SHP77 treated with DMSO at 0.1 percent for 48 hours (cell line): ENCODE results near the gene MTUS2.

Experiments used
- DNase-seq: peaks from one replicate; lab custom pipeline; 2025; lab: John Stamatoyannopoulos, UW

MTUS2 gene

GRCh38 chr13:29022968-29023367 lies 202.8 kb downstream of the MTUS2 start:
- DNase-seq = no peak

- no peak for DNase-seq
Observed at GRCh38 chr13:29024783-29025182, 204.6 kb downstream of the MTUS2 start.

GRCh38 chr13:29028868-29029267 lies 208.7 kb downstream of the MTUS2 start:
- no peak for DNase-seq

GRCh38 chr13:29038700-29039099 lies 218.6 kb downstream of the MTUS2 start:
- DNase-seq = no peak

- no peak for DNase-seq
Observed at GRCh38 chr13:29039212-29039611, 219.1 kb downstream of the MTUS2 start.

GRCh38 chr13:29046588-29046987 lies 226.4 kb downstream of the MTUS2 start:
- no peak for DNase-seq

- no peak for DNase-seq
Observed at GRCh38 chr13:29049524-29049923, 229.4 kb downstream of the MTUS2 start.

GRCh38 chr13:29050719-29051118 lies 230.6 kb downstream of the MTUS2 start:
- DNase-seq = no peak

- no peak for DNase-seq
Observed at GRCh38 chr13:29059800-29060199, 239.7 kb downstream of the MTUS2 start.

- no peak for DNase-seq
Observed at GRCh38 chr13:29065142-29065541, 245.0 kb downstream of the MTUS2 start.

GRCh38 chr13:29067306-29067945 lies 247.3 kb downstream of the MTUS2 start:
- DNase-seq = no peak

- no peak for DNase-seq
Observed at GRCh38 chr13:29073755-29074154, 253.6 kb downstream of the MTUS2 start.

GRCh38 chr13:29077051-29077813 lies 257.1 kb downstream of the MTUS2 start:
- no peak for DNase-seq

- no peak for DNase-seq
Observed at GRCh38 chr13:29081036-29081435, 260.9 kb downstream of the MTUS2 start.

- DNase-seq = no peak
Observed at GRCh38 chr13:29081697-29082440, 261.7 kb downstream of the MTUS2 start.

GRCh38 chr13:29099781-29100406 lies 279.8 kb downstream of the MTUS2 start:
- DNase-seq = no peak

GRCh38 chr13:29100758-29101157 lies 280.6 kb downstream of the MTUS2 start:
- no peak for DNase-seq

GRCh38 chr13:29101409-29101808 lies 281.3 kb downstream of the MTUS2 start:
- no peak for DNase-seq

- no peak for DNase-seq
Observed at GRCh38 chr13:29101905-29102304, 281.8 kb downstream of the MTUS2 start.

- DNase-seq = no peak
Observed at GRCh38 chr13:29103065-29103800, 283.1 kb downstream of the MTUS2 start.

GRCh38 chr13:29104461-29104860 lies 284.3 kb downstream of the MTUS2 start:
- DNase-seq = no peak

- no peak for DNase-seq
Observed at GRCh38 chr13:29105779-29106178, 285.6 kb downstream of the MTUS2 start.
